Measurements from ENCODE around the gene ENO1.
"Not testable (repeated sequence)": the region's sequence is repeated elsewhere in the genome, so short reads cannot be mapped to it uniquely, and the experiment has no call there.

The ENO1 gene

GRCh38 chr1:8878448-8878697, at the start of gene ENO1:
TSS of gene ENO1 (minus strand) at chr1:8878686. CDS start at chr1:8874908, 3,778 bp downstream.
- DNase-seq (ENCODE audit: low read depth, low spot score) = no peak

- DNase-seq (ENCODE audit: low read depth, low spot score) = no peak
Measured at GRCh38 chr1:8926707-8927694, 48.5 kb upstream of the ENO1 start.

GRCh38 chr1:8925960-8926359, 47.5 kb upstream of the ENO1 start:
- DNase-seq (ENCODE audit: low read depth, low spot score) = no peak

GRCh38 chr1:8925406-8925805, 46.9 kb upstream of the ENO1 start:
- DNase-seq (ENCODE audit: low read depth, low spot score) = no peak

- DNase-seq (ENCODE audit: low read depth, low spot score) = no peak
Measured at GRCh38 chr1:8922962-8923361, 44.5 kb upstream of the ENO1 start.

- not testable (repeated sequence) for DNase-seq (ENCODE audit: low read depth, low spot score)
Measured at GRCh38 chr1:8917536-8917935, 39.0 kb upstream of the ENO1 start.

- no peak for DNase-seq (ENCODE audit: low read depth, low spot score)
Measured at GRCh38 chr1:8915446-8915845, 37.0 kb upstream of the ENO1 start.

- DNase-seq (ENCODE audit: low read depth, low spot score) = no peak
Measured at GRCh38 chr1:8914466-8914865, 36.0 kb upstream of the ENO1 start.

GRCh38 chr1:8913457-8913856, 35.0 kb upstream of the ENO1 start:
- DNase-seq (ENCODE audit: low read depth, low spot score) = no peak

- no peak for DNase-seq (ENCODE audit: low read depth, low spot score)
Measured at GRCh38 chr1:8911416-8912309, 33.2 kb upstream of the ENO1 start.

- no peak for DNase-seq (ENCODE audit: low read depth, low spot score)
Measured at GRCh38 chr1:8910914-8911313, 32.4 kb upstream of the ENO1 start.

- no peak for DNase-seq (ENCODE audit: low read depth, low spot score)
Measured at GRCh38 chr1:8910331-8910730, 31.8 kb upstream of the ENO1 start.

GRCh38 chr1:8908388-8909151, 30.1 kb upstream of the ENO1 start:
- no peak for DNase-seq (ENCODE audit: low read depth, low spot score)

- no peak for DNase-seq (ENCODE audit: low read depth, low spot score)
Measured at GRCh38 chr1:8905582-8906191, 27.2 kb upstream of the ENO1 start.

GRCh38 chr1:8903908-8904650, 25.6 kb upstream of the ENO1 start:
- no peak for DNase-seq (ENCODE audit: low read depth, low spot score)

GRCh38 chr1:8903410-8903809, 24.9 kb upstream of the ENO1 start:
- DNase-seq (ENCODE audit: low read depth, low spot score) = no peak

- DNase-seq (ENCODE audit: low read depth, low spot score) = no peak
Measured at GRCh38 chr1:8902765-8903164, 24.3 kb upstream of the ENO1 start.

GRCh38 chr1:8900684-8901083, 22.2 kb upstream of the ENO1 start:
- not testable (repeated sequence) for DNase-seq (ENCODE audit: low read depth, low spot score)

- DNase-seq (ENCODE audit: low read depth, low spot score) = no peak
Measured at GRCh38 chr1:8899046-8899445, 20.6 kb upstream of the ENO1 start.

GRCh38 chr1:8898418-8898817, 19.9 kb upstream of the ENO1 start:
- not testable (repeated sequence) for DNase-seq (ENCODE audit: low read depth, low spot score)

- not testable (repeated sequence) for DNase-seq (ENCODE audit: low read depth, low spot score)
Measured at GRCh38 chr1:8897505-8897904, 19.0 kb upstream of the ENO1 start.

Measured in activated naive CD8-positive, alpha-beta T cell treated with anti-CD3 and anti-CD28 coated beads, Interleukin-2, amount 50 U/mL, for 16 hours (primary cell).